Stomach smooth muscle (tissue), 2 donors: ENCODE results near the gene EIF4E2.

ENCODE experiments used
- H3K27ac ChIP-seq: one replicate; pipeline ENCODE4 v1.7.0; 2013; ENCODE audit warnings: mild to moderate bottlenecking, low read length, inconsistent platforms
- H3K27me3 ChIP-seq, 2 donors: one replicate each; pipeline ENCODE4 v1.7.0; 2013; ENCODE audit warnings: low read length in 2 of 2; ENCODE audit not compliant: insufficient read depth in 2 of 2, control insufficient read depth in 1 of 2
- H3K36me3 ChIP-seq, 2 donors: one replicate each; pipeline ENCODE4 v1.7.0; 2013; ENCODE audit warnings: low read length in 2 of 2; ENCODE audit not compliant: control insufficient read depth in 2 of 2, insufficient read depth in 2 of 2
- H3K4me1 ChIP-seq: one replicate; pipeline ENCODE4 v1.7.0; 2013; ENCODE audit warnings: low read length; ENCODE audit not compliant: control insufficient read depth, insufficient read depth
- H3K4me3 ChIP-seq, 2 donors: one replicate each; pipeline ENCODE4 v1.7.0; 2013; ENCODE audit warnings: low read length in 2 of 2
- H3K9ac ChIP-seq, 2 donors: one replicate each; pipeline ENCODE4 v1.7.0; 2013; ENCODE audit warnings: low read length in 2 of 2, mild to moderate bottlenecking in 1 of 2
- H3K9me3 ChIP-seq, 2 donors: one replicate each; pipeline ENCODE4 v1.7.0; 2013; ENCODE audit warnings: low read length in 2 of 2; ENCODE audit not compliant: control insufficient read depth in 2 of 2
- donor health status: healthy.
- donor health status: Pancreatic carcinoma.

EIF4E2 gene

DNA sequence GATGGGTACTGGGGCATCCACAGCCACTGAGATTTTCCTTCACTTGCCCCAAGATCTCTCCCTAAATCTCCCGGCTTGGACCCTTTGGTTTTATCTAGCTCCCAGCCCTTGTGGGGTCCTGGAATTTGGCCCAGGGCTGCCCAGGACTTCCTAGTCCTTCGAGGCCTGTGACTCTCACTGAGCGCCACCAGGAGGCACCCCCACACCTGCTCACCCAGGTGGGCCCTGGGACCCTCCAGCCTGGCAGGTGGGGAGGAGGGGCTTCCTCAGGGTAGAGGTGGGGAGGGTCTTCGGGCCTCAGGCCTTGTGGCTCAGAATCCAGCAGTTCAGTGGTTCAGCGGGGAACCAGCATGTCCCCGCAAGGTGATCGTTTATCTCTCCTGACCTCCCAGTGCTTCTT lies 42.2 kb upstream of the EIF4E2 start:
- H3K9ac ChIP-seq = no peak overlapping the region
- no peaks in the 10 kb centered on the region for H3K9me3 ChIP-seq
- no peaks in the 10 kb centered on the region for H3K36me3 ChIP-seq
- H3K27me3 ChIP-seq = peaks cover 8 to 10% of the 10 kb centered on the region in 2 donors
- H3K4me3 ChIP-seq = no peak overlapping the region
- H3K4me1 ChIP-seq = peaks cover 5% of the 10 kb centered on the region
- no peak overlapping the region for H3K27ac ChIP-seq

DNA sequence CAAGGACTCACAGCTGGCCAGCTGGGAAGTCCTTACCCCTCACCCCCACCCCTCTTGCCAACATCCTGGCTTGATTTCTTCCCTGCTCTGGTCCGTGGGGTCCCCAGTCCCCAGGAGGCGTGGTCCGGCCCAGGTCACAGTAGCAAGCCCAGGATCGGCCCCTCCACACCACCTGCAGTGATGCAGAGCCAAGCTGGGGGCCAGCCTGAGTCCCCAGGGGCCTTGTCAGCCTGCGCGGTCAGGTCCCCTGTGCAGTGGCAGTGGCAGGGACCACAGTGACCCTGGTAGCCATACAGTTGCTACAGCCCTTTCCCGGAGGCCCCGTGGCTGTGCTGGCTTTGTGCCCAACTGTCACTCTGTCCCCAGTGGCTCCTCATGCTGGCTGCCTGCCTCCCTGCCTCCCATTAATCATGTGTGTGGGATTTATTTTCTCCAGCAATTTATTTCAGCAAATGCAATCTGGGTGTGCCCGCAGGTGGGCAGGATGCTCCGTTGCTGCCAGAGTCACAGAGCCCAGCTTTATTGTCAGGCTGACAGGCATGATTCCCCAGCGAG lies 39.1 kb upstream of the EIF4E2 start:
- no peak overlapping the region for H3K4me3 ChIP-seq
- no peaks in the 10 kb centered on the region for H3K9me3 ChIP-seq
- no peaks in the 10 kb centered on the region for H3K4me1 ChIP-seq
- H3K36me3 ChIP-seq = no peaks in the 10 kb centered on the region
- H3K27ac ChIP-seq = no peak overlapping the region
- no peak overlapping the region for H3K9ac ChIP-seq
- peaks cover 0 to 9% of the 10 kb centered on the region in 2 donors for H3K27me3 ChIP-seq

DNA sequence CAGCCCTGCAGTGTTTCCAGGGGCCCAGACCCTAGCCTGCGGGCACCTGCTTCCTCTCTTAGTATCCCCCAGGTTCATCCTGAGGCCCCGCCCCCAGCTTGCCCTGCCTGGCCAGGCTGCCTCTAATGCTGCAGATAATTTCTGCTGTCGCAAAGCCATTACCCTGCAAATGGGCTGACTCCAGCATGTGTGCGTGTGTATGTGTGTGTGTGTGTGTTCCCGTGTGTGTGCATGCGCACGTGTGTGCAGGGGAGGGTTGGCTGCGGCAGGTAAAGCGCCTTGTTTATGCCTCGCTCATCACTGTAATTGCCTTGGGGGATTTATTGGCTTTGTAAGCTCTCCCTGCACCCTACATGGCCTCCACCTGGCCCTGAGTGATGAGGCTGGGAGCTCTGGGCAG lies 37.9 kb upstream of the EIF4E2 start:
- H3K4me1 ChIP-seq = no peaks in the 10 kb centered on the region
- no peak overlapping the region for H3K4me3 ChIP-seq
- no peaks in the 10 kb centered on the region for H3K36me3 ChIP-seq
- no peak overlapping the region for H3K9ac ChIP-seq
- peaks cover 0 to 9% of the 10 kb centered on the region in 2 donors for H3K27me3 ChIP-seq
- no peak overlapping the region for H3K27ac ChIP-seq
- no peaks in the 10 kb centered on the region for H3K9me3 ChIP-seq

DNA sequence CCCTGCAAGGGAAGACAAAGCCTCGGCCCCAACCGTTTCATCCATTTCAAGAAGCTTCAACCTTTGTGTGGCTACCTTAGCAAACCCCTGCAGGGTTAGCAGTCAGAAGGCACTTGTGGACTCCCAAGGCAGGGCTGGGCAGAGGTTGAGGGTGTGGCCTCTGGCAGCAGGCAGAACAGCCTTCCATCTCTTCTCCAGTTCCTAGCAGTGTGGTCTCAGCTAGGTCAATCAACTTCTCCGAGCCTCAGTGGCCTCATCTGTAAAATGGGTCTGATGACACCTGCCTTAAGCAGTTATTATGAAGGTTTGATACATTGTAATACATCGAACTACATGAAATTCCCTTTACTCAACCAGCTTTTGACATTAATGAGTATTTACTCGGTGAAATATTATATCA lies 37.1 kb upstream of the EIF4E2 start:
- H3K4me3 ChIP-seq = no peak overlapping the region
- no peaks in the 10 kb centered on the region for H3K9me3 ChIP-seq
- no peak overlapping the region for H3K9ac ChIP-seq
- H3K27ac ChIP-seq = no peak overlapping the region
- H3K4me1 ChIP-seq = no peaks in the 10 kb centered on the region
- peaks cover 2 to 9% of the 10 kb centered on the region in 2 donors for H3K27me3 ChIP-seq
- H3K36me3 ChIP-seq = no peaks in the 10 kb centered on the region

GRCh38 chr2:232515639-232516038 lies 34.9 kb upstream of the EIF4E2 start:
- H3K27me3 ChIP-seq = peaks cover 2 to 9% of the 10 kb centered on the region in 2 donors
- H3K4me1 ChIP-seq = no peaks in the 10 kb centered on the region
- H3K9ac ChIP-seq = no peak overlapping the region
- no peaks in the 10 kb centered on the region for H3K9me3 ChIP-seq
- no peak overlapping the region for H3K4me3 ChIP-seq
- no peaks in the 10 kb centered on the region for H3K36me3 ChIP-seq
- no peak overlapping the region for H3K27ac ChIP-seq

GRCh38 chr2:232516551-232516950 lies 33.9 kb upstream of the EIF4E2 start:
- H3K4me3 ChIP-seq = no peak overlapping the region
- no peak overlapping the region for H3K9ac ChIP-seq
- H3K27me3 ChIP-seq = peaks cover 12 to 15% of the 10 kb centered on the region in 2 donors
- H3K36me3 ChIP-seq = no peaks in the 10 kb centered on the region
- H3K9me3 ChIP-seq = no peaks in the 10 kb centered on the region
- H3K4me1 ChIP-seq = peaks cover under 1% of the 10 kb centered on the region
- no peak overlapping the region for H3K27ac ChIP-seq

DNA sequence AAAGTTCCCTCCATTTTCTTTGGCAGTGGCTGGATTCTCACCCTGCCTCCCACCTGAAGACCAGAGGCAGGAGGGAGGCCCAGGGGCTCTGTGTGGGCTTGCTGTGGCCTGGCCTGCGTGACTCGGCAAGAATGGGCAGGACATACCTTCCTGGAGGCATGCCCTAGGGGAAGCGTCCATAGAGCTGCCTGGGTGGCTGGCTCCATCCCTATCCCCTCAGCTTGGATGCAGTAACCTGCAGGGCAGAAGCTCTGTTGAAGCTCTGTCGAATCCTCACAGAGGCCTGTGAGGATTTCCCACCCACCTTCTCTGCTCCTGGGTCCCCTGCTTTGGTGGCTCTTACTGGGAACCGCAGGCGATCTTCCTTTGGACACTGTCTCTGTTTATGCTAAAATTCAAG lies 31.6 kb upstream of the EIF4E2 start:
- Histone ChIP-seq H3K4me1 (peaks cover 14% of the 10 kb centered on the region), H3K4me3 (no peak overlapping the region), H3K36me3 (no peaks in the 10 kb centered on the region), H3K27ac (no peak overlapping the region), H3K9ac (no peak overlapping the region), H3K9me3 (no peaks in the 10 kb centered on the region), H3K27me3 (peaks cover 18 to 33% of the 10 kb centered on the region in 2 donors)

GRCh38 chr2:232519581-232520438 lies 30.7 kb upstream of the EIF4E2 start, which contains the start of gene PRSS56:
PRSS56 (plus strand) TSS chr2:232520388; CDS start chr2:232520599, 211 bp downstream.
- Histone ChIP-seq H3K9me3 (no peaks in the 10 kb centered on the region), H3K9ac (no peak within 1 kb of the TSS), H3K27me3 (peaks cover 21 to 43% of the 10 kb centered on the region in 2 donors), H3K27ac (no peak within 1 kb of the TSS), H3K4me1 (peaks cover 21% of the 10 kb centered on the region), H3K36me3 (no peaks in the 10 kb centered on the region), H3K4me3 (no peak within 1 kb of the TSS)

DNA sequence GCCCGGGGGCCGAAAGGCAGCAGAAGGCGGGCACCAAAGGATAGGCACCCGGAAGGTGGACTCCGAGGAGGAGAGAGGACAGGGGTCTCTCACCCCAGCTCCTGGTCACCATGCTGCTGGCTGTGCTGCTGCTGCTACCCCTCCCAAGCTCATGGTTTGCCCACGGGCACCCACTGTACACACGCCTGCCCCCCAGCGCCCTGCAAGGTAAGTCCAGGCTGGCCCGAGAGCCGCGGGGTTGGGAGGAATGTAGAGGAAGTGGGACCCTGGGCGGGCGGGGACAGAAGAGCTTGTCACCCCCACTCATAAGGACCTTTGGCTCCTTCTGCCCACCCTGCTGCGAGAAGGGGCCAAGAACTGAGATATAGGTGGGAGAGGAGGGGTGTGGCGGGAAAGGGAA lies 30.0 kb upstream of the EIF4E2 start:
- no peak overlapping the region for H3K4me3 ChIP-seq
- no peak overlapping the region for H3K27ac ChIP-seq
- no peaks in the 10 kb centered on the region for H3K36me3 ChIP-seq
- H3K9me3 ChIP-seq = no peaks in the 10 kb centered on the region
- H3K9ac ChIP-seq = no peak overlapping the region
- H3K27me3 ChIP-seq = peaks cover 21 to 49% of the 10 kb centered on the region in 2 donors
- peaks cover 23% of the 10 kb centered on the region for H3K4me1 ChIP-seq

DNA sequence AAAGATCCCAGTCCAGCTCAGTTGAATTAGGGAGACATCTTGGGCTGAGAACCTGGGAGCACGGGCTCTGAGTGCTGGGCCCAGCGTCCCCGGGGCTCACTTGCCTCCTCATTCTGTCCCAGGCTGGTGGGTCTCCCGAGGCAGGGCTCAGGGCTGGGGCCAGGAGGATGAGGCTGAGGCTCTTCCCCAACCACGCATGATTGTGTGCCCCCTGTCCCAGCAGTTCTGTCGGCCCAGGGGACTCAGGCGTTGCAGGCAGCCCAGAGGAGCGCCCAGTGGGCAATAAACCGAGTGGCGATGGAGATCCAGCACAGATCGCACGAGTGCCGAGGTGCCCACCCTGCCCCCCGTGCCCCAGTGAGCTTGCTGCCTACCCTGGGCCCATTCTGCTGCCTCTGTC lies 29.4 kb upstream of the EIF4E2 start:
- Histone ChIP-seq H3K9me3 (no peaks in the 10 kb centered on the region), H3K27ac (no peak overlapping the region), H3K4me3 (no peak overlapping the region), H3K9ac (no peak overlapping the region), H3K4me1 (peaks cover 23% of the 10 kb centered on the region), H3K36me3 (no peaks in the 10 kb centered on the region), H3K27me3 (peaks cover 21 to 50% of the 10 kb centered on the region in 2 donors)
